Sigmoid colon (tissue), 7 donors: ENCODE measurements around the gene SPTAN1. TPM values are rescaled to one million over a fixed set of nuclear protein-coding genes. Genes with fewer than 3 reads are reported as not detected.

Source experiments
- DNase-seq: peaks from one replicate; pipeline ENCODE4 v3.0.0-alpha.2; 2019
- H3K27ac ChIP-seq, 4 donors: fragments of 200-600 bp; sonication (generic); one replicate each; pipeline ENCODE4 v1.5.1; 2016 to 2019; ENCODE audit warnings: mild to moderate bottlenecking in 1 of 4
- H3K27me3 ChIP-seq, 3 donors: fragments of 200-600 bp; sonication (generic); one replicate each; pipeline ENCODE4 v1.5.1; 2019; ENCODE audit warnings: mild to moderate bottlenecking in 1 of 3
- H3K36me3 ChIP-seq, 4 donors: fragments of 200-600 bp; sonication (generic); one replicate each; pipeline ENCODE4 v1.5.1; 2016 to 2019
- H3K4me1 ChIP-seq, 4 donors: fragments of 200-600 bp; sonication (generic); one replicate each; pipeline ENCODE4 v1.5.1; 2017 to 2019
- H3K4me3 ChIP-seq, 4 donors: fragments of 200-600 bp; sonication (generic); one replicate each; pipeline ENCODE4 v1.5.1; 2017 to 2019; ENCODE audit warnings: mild to moderate bottlenecking in 2 of 4, moderate library complexity in 1 of 4
- H3K9me3 ChIP-seq, 4 donors: fragments of 200-600 bp in 3 of 4; sonication (generic) in 3 of 4; one replicate each; pipeline versions ENCODE4 v1.5.1 to v1.6.1; 2013 to 2019
- CTCF ChIP-seq, 4 experiments: fragments of 450-650 bp in 3 of 4; fragments of 200-600 bp in 1 of 4; IDR thresholded peaks; one replicate each; pipeline ENCODE4 v1.5.1; 2016 to 2019; ENCODE audit warnings: antibody characterized with exemption in 4 of 4, mild to moderate bottlenecking in 3 of 4, moderate library complexity in 2 of 4
- EP300 ChIP-seq, 4 donors: sonication (generic); formaldehyde crosslinking; IDR thresholded peaks; one replicate each; pipeline ENCODE4 v1.6.1; 2017; ENCODE audit warnings: antibody characterized with exemption in 4 of 4
- POLR2A ChIP-seq, 2 donors: fragments of 450-650 bp; IDR thresholded peaks; one replicate each; pipeline ENCODE4 v1.6.1; 2016; ENCODE audit warnings: antibody characterized with exemption in 2 of 2, mild to moderate bottlenecking in 2 of 2, moderate library complexity in 2 of 2
- POLR2AphosphoS5 ChIP-seq, 4 donors: sonication (generic); formaldehyde crosslinking; IDR thresholded peaks; one replicate each; pipeline ENCODE4 v1.6.1; 2017; ENCODE audit warnings: antibody characterized with exemption in 4 of 4
- WGBS, 2 donors: extraction: QIAGEN DNeasy Blood & Tissue Kit; methylation state at CpG; one replicate each; pipeline ENCODE4 v1.1.7; 2013; 5-methylcytosine and 5-hydroxymethylcytosine counted together
- intact Hi-C: fragments of 100-400 bp; cut with DNase I; formaldehyde crosslinking; loops from one replicate; pipeline ENCODE4 v1.15.1; 2023
- polyA plus RNA-seq, 3 donors: library from polyadenylated mRNA; stranded (reverse); fragments of 200-250 nt; gene quantifications; one replicate each; pipeline ENCODE4 v1.2.3, GENCODE V29; 2013
- total RNA-seq, 4 donors: library from RNA; depleted of rRNA; stranded (reverse); fragments of >200 nt; gene quantifications; one replicate each; pipeline ENCODE4 v1.1.0, GENCODE V29; 2016
- donor health status: healthy with polysubstance abuse.
- donor health status: Bipolar disorder and iron deficiency.
- donor health status: healthy.

Gene SPTAN1
- total and polyA plus RNA-seq, 7 donors = 43.5 to 306 (median 154) TPM

DNA sequence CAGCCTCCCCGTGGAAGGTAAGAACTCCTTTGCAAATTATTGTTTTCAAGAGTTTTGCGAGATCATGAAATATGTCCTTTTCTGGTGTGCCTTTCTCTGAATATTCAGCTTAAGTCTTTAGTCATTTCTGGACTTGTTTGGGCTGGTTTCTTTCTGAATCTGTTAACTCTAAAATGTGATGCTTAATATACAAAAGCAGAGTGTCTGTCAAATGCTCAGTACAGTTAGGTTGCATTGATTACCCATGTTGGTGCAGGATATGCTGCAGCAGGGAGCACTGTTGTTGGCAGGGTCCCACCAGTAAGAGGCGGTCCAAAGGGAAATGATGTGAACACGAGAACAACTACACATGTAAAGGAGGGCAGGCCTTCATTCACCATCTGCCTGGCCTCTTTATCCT lies 47.7 kb downstream of the SPTAN1 start:
- Histone ChIP-seq H3K27ac (no peak overlapping the region), H3K36me3 (peaks cover 41 to 99% (median 76%) of the 10 kb centered on the region in 4 donors), H3K4me1 (no peaks in the 10 kb centered on the region), H3K9me3 (no peaks in the 10 kb centered on the region), H3K27me3 (no peaks in the 10 kb centered on the region), H3K4me3 (no peak overlapping the region)
- WGBS, 2 donors = 88 to 89% methylated on average over 4 of the region's 4 CpGs
- TF ChIP-seq CTCF (IDR thresholded peaks at IDR 0.05) = no peak
- TF ChIP-seq EP300 (IDR thresholded peaks at IDR 0.05) = no peak
- no peak for TF ChIP-seq POLR2AphosphoS5 (IDR thresholded peaks at IDR 0.05)
- TF ChIP-seq POLR2A (IDR thresholded peaks at IDR 0.05) = no peak
- peak; percentile 25 for DNase-seq
- intact Hi-C loops = no loop called here

DNA sequence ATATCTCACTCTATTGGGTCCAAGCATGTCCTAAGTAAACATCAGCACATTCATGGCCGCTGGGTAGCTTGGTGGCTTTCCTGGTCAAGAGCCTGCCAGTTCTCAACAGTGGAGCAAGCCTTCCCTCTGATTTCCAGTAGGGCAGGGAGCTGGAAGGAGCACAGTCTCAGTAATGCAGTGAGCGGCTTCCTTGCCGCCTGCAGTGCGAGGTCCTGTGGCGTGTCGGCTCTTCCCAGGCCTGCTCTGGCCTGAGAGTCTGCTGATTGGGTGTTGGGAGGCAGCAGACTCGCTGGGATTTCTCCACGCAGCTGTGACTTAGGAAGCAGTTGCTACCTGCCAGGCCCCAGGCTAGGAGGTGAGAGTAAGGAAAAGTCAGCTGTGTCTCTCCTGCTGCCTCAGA lies 51.3 kb downstream of the SPTAN1 start:
- intact Hi-C loops = no loop called here
- H3K4me3 ChIP-seq = no peak overlapping the region
- 90 to 95% methylated on average over 8 of the region's 8 CpGs for WGBS, 2 donors
- no peaks in the 10 kb centered on the region for H3K9me3 ChIP-seq
- TF ChIP-seq CTCF (IDR thresholded peaks at IDR 0.05) (no peak), POLR2AphosphoS5 (IDR thresholded peaks at IDR 0.05) (no peak), EP300 (IDR thresholded peaks at IDR 0.05) (no peak), POLR2A (IDR thresholded peaks at IDR 0.05) (no peak)
- peaks cover 40 to 97% (median 76%) of the 10 kb centered on the region in 4 donors for H3K36me3 ChIP-seq
- H3K27ac ChIP-seq = no peak overlapping the region
- H3K27me3 ChIP-seq = no peaks in the 10 kb centered on the region
- H3K4me1 ChIP-seq = peaks cover 0 to 10% (median 2%) of the 10 kb centered on the region in 4 donors
- DNase-seq = no peak

DNA sequence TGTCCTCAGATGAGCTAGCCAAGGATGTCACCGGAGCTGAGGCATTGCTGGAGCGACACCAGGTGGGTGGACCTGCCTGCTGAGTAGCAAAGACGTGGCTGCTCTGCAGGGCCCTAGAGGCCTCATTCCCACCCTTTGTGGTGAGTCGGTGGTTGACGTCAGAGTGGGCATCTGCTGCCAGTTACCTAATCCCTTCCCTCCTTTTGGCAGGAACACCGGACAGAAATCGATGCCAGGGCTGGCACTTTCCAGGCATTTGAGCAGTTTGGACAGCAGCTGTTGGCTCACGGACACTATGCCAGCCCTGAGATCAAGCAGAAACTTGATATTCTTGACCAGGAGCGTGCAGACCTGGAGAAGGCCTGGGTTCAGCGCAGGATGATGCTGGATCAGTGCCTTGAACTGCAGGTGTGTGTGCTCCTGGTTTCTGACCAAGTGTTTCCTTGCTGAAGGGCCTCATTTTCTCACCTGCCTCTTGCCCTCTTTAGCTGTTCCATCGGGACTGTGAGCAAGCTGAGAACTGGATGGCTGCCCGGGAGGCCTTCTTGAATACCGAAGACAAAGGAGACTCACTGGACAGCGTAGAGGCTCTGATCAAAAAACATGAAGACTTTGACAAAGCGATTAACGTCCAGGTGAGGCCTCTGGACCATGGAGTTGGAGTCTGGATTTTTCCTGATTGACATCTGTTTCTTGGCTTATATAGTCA lies 55.4 kb downstream of the SPTAN1 start:
- Histone ChIP-seq H3K4me1 (peaks cover 0 to 10% (median 2%) of the 10 kb centered on the region in 4 donors), H3K4me3 (no peak overlapping the region), H3K27me3 (no peaks in the 10 kb centered on the region), H3K36me3 (peaks cover 53 to 98% (median 85%) of the 10 kb centered on the region in 4 donors), H3K9me3 (no peaks in the 10 kb centered on the region), H3K27ac (peak overlapping the region; percentile 65 to 79 (median 72))
- TF ChIP-seq EP300 (IDR thresholded peaks at IDR 0.05) (peak in 3 of 4 donors; percentile 9 to 52 (median 35)), POLR2A (IDR thresholded peaks at IDR 0.05) (no peak), CTCF (IDR thresholded peaks at IDR 0.05) (no peak), POLR2AphosphoS5 (IDR thresholded peaks at IDR 0.05) (peak; percentile 27 to 62 (median 58))
- DNase-seq = peak; percentile 96
- WGBS, 2 donors = 95 to 96% methylated on average over 16 of the region's 16 CpGs
- intact Hi-C loops = no loop called here

GRCh38 chr9:128610897-128611296 lies 58.5 kb downstream of the SPTAN1 start:
- intact Hi-C loops = no loop called here
- DNase-seq = no peak
- Histone ChIP-seq H3K36me3 (peaks cover 60 to 98% (median 87%) of the 10 kb centered on the region in 4 donors), H3K27me3 (no peaks in the 10 kb centered on the region), H3K4me3 (no peak overlapping the region), H3K4me1 (peaks cover 0 to 10% (median 2%) of the 10 kb centered on the region in 4 donors), H3K27ac (no peak overlapping the region), H3K9me3 (no peaks in the 10 kb centered on the region)
- WGBS, 2 donors = 96% methylated on average over 3 of the region's 3 CpGs
- TF ChIP-seq CTCF (IDR thresholded peaks at IDR 0.05) = no peak
- TF ChIP-seq POLR2A (IDR thresholded peaks at IDR 0.05) = no peak
- TF ChIP-seq EP300 (IDR thresholded peaks at IDR 0.05) = no peak
- TF ChIP-seq POLR2AphosphoS5 (IDR thresholded peaks at IDR 0.05) = no peak
